Astrocyte (in vitro differentiated cells and primary cell): ENCODE data around the gene VLDLR. TPM values are rescaled to one million over a fixed set of nuclear protein-coding genes. Genes with fewer than 3 reads are reported as not detected.

Experiments used
- DNase-seq: peaks from one replicate; pipeline ENCODE4 v3.0.0-alpha.2; 2010; ENCODE audit warnings: low read depth
- FAIRE-seq: peaks from 2 replicates; lab custom pipeline; 2011; peaks lifted over from hg19 to GRCh38; lab: Jason Lieb, UNC
- H2AFZ ChIP-seq: 2 replicates; pipeline ENCODE4 v1.6.0; 2012; ENCODE audit warnings: low read depth, low read length, inconsistent platforms
- H3K27ac ChIP-seq: 2 replicates; pipeline ENCODE4 v1.5.1; 2011; ENCODE audit warnings: low read depth, low read length, inconsistent platforms
- H3K27me3 ChIP-seq: 2 replicates; pipeline ENCODE4 v1.6.0; 2011; ENCODE audit warnings: low read length, inconsistent platforms; ENCODE audit not compliant: insufficient read depth
- H3K36me3 ChIP-seq: 2 replicates; pipeline ENCODE4 v1.5.1; 2011; ENCODE audit warnings: low read length, inconsistent platforms; ENCODE audit not compliant: insufficient read depth
- H3K4me1 ChIP-seq: 2 replicates; pipeline ENCODE4 v1.5.1; 2011; ENCODE audit warnings: low read length, inconsistent platforms; ENCODE audit not compliant: insufficient read depth
- H3K4me2 ChIP-seq: 2 replicates; pipeline ENCODE4 v1.6.0; 2012; ENCODE audit warnings: low read length, inconsistent platforms
- H3K4me3 ChIP-seq: 2 replicates; pipeline ENCODE4 v1.5.1; 2011; ENCODE audit warnings: low read depth, mild to moderate bottlenecking, low read length, inconsistent platforms; ENCODE audit not compliant: insufficient read depth
- H3K79me2 ChIP-seq: 2 replicates; pipeline ENCODE4 v1.6.0; 2012; ENCODE audit warnings: mild to moderate bottlenecking, low read length, inconsistent platforms; ENCODE audit not compliant: insufficient read depth
- H3K9ac ChIP-seq: 2 replicates; pipeline ENCODE4 v1.6.0; 2012; ENCODE audit warnings: mild to moderate bottlenecking, low read length, inconsistent platforms
- H3K9me3 ChIP-seq: 2 replicates; pipeline ENCODE4 v1.5.1; 2012; ENCODE audit warnings: low read depth, mild to moderate bottlenecking, low read length, inconsistent platforms; ENCODE audit not compliant: insufficient read depth
- H4K20me1 ChIP-seq: 2 replicates; pipeline ENCODE4 v1.6.0; 2012; ENCODE audit warnings: low read length, inconsistent platforms; ENCODE audit not compliant: insufficient read depth
- H3K27ac Mint-ChIP-seq: one replicate; pipeline ENCODE4 v1.8.0; 2021; ENCODE audit warnings: mild to moderate bottlenecking, mixed read lengths; ENCODE audit not compliant: unreplicated experiment
- H3K27me3 Mint-ChIP-seq: one replicate; pipeline ENCODE4 v1.8.0; 2021; ENCODE audit warnings: low read depth, mixed read lengths; ENCODE audit not compliant: unreplicated experiment
- H3K36me3 Mint-ChIP-seq: one replicate; pipeline ENCODE4 v1.8.0; 2021; ENCODE audit warnings: low read depth, mixed read lengths; ENCODE audit not compliant: unreplicated experiment
- H3K4me1 Mint-ChIP-seq: one replicate; pipeline ENCODE4 v1.8.0; 2021; ENCODE audit warnings: low read depth, mixed read lengths; ENCODE audit not compliant: unreplicated experiment
- H3K4me3 Mint-ChIP-seq: one replicate; pipeline ENCODE4 v1.8.0; 2021; ENCODE audit warnings: mild to moderate bottlenecking, moderate library complexity, mixed read lengths; ENCODE audit not compliant: unreplicated experiment
- H3K9me3 Mint-ChIP-seq: one replicate; pipeline ENCODE4 v1.8.0; 2021; ENCODE audit warnings: mild to moderate bottlenecking, mixed read lengths; ENCODE audit not compliant: unreplicated experiment
- CTCF ChIP-seq: IDR thresholded peaks from 2 replicates; pipeline ENCODE4 v1.5.1; 2011; ENCODE audit warnings: low read depth, mild to moderate bottlenecking, inconsistent platforms, low read length, moderate library complexity; ENCODE audit not compliant: insufficient read depth
- EZH2 ChIP-seq: IDR thresholded peaks from 2 replicates; pipeline ENCODE4 v1.6.1; 2012; ENCODE audit warnings: mild to moderate bottlenecking, low read length, inconsistent platforms; ENCODE audit not compliant: insufficient read depth
- total RNA-seq: library from RNA; stranded (reverse); gene quantifications from 2 replicates; pipeline ENCODE4 v1.2.1, GENCODE V29; 2021

VLDLR gene
- total RNA-seq, 1 donor from 2014 or later, result 63.2 TPM

GRCh38 chr9:2625427-2625826 lies 3.8 kb downstream of the VLDLR start:
- peaks cover 9% of the 10 kb centered on the region for H3K36me3 Mint-ChIP-seq
- H3K27me3 Mint-ChIP-seq, result no peaks in the 10 kb centered on the region
- H3K4me2 ChIP-seq, result no peak overlapping the region
- peaks cover 15% of the 10 kb centered on the region for H3K27me3 ChIP-seq
- no peak overlapping the region for H3K4me3 ChIP-seq
- DNase-seq (no peak), FAIRE-seq (no peak)
- H3K4me1 ChIP-seq, result peaks cover 8% of the 10 kb centered on the region
- peaks cover 3% of the 10 kb centered on the region for H3K79me2 ChIP-seq
- H3K4me3 Mint-ChIP-seq, result no peak overlapping the region
- no peak overlapping the region for H2AFZ ChIP-seq
- TF ChIP-seq CTCF (peak; percentile 3), EZH2 (no peak)
- H4K20me1 ChIP-seq, result no peaks in the 10 kb centered on the region
- H3K9me3 ChIP-seq, result no peaks in the 10 kb centered on the region
- no peak overlapping the region for H3K27ac Mint-ChIP-seq
- no peak overlapping the region for H3K9ac ChIP-seq
- H3K27ac ChIP-seq, result no peak overlapping the region
- H3K4me1 Mint-ChIP-seq, result peaks cover 10% of the 10 kb centered on the region
- H3K36me3 ChIP-seq, result no peaks in the 10 kb centered on the region
- H3K9me3 Mint-ChIP-seq, result no peaks in the 10 kb centered on the region

GRCh38 chr9:2628919-2629318 lies 7.3 kb downstream of the VLDLR start:
- H3K27me3 ChIP-seq, result peaks cover 4% of the 10 kb centered on the region
- no peak overlapping the region for H3K4me3 ChIP-seq
- H3K9me3 Mint-ChIP-seq, result no peaks in the 10 kb centered on the region
- H3K27ac Mint-ChIP-seq, result no peak overlapping the region
- H3K36me3 ChIP-seq, result no peaks in the 10 kb centered on the region
- no peaks in the 10 kb centered on the region for H4K20me1 ChIP-seq
- H3K4me2 ChIP-seq, result no peak overlapping the region
- peaks cover 3% of the 10 kb centered on the region for H3K79me2 ChIP-seq
- no peak overlapping the region for H3K27ac ChIP-seq
- no peak for TF ChIP-seq CTCF
- TF ChIP-seq EZH2, result no peak
- no peaks in the 10 kb centered on the region for H3K4me1 ChIP-seq
- peaks cover 7% of the 10 kb centered on the region for H3K4me1 Mint-ChIP-seq
- no peaks in the 10 kb centered on the region for H3K9me3 ChIP-seq
- H3K36me3 Mint-ChIP-seq, result peaks cover 9% of the 10 kb centered on the region
- DNase-seq, result no peak
- no peak overlapping the region for H2AFZ ChIP-seq
- no peak overlapping the region for H3K9ac ChIP-seq
- no peak overlapping the region for H3K4me3 Mint-ChIP-seq
- no peaks in the 10 kb centered on the region for H3K27me3 Mint-ChIP-seq
- FAIRE-seq, result no peak

GRCh38 chr9:2630158-2630557 lies 8.6 kb downstream of the VLDLR start:
- no peak overlapping the region for H2AFZ ChIP-seq
- H3K27ac ChIP-seq, result no peak overlapping the region
- no peaks in the 10 kb centered on the region for H3K9me3 ChIP-seq
- Mint-ChIP-seq H3K4me1 (peaks cover 3% of the 10 kb centered on the region), H3K36me3 (peaks cover 9% of the 10 kb centered on the region), H3K9me3 (no peaks in the 10 kb centered on the region), H3K4me3 (no peak overlapping the region), H3K27me3 (no peaks in the 10 kb centered on the region), H3K27ac (no peak overlapping the region)
- no peaks in the 10 kb centered on the region for H3K27me3 ChIP-seq
- no peak for DNase-seq
- no peak for FAIRE-seq
- H4K20me1 ChIP-seq, result no peaks in the 10 kb centered on the region
- H3K4me1 ChIP-seq, result no peaks in the 10 kb centered on the region
- H3K4me2 ChIP-seq, result no peak overlapping the region
- no peaks in the 10 kb centered on the region for H3K36me3 ChIP-seq
- no peak overlapping the region for H3K9ac ChIP-seq
- no peaks in the 10 kb centered on the region for H3K79me2 ChIP-seq
- no peak overlapping the region for H3K4me3 ChIP-seq
- no peak for TF ChIP-seq CTCF
- TF ChIP-seq EZH2, result no peak
